ENCODE measurements around the gene GALNT5. TPM values are rescaled to one million over a fixed set of nuclear protein-coding genes. Genes with fewer than 3 reads are reported as not detected.
A peak's percentile ranks its signal among the peaks of the same experiment; 100 is the strongest.

The GALNT5 gene
- total and polyA plus RNA-seq, 10 of the 15 experiments (the other 5 are each of a cell fraction or from before 2014, with no cell fraction given), result under 0.01 to 0.25 (median 0.03) TPM; not detected in 4

- in situ Hi-C loops (cut with MboI) (no loop called here), intact Hi-C loops (cut with micrococcal nuclease; ENCODE audit: unreplicated experiment) (no loop called here)
- H4K20me1 ChIP-seq (ENCODE audit: control insufficient read depth, insufficient read depth), result no peaks in the 10 kb centered on the region
- no peak overlapping the region for H2AFZ ChIP-seq (ENCODE audit: control insufficient read depth, low read depth, low read length)
- FAIRE-seq (no peak), ATAC-seq (peak; percentile 7; the same call in 2 of the 3 replicates), DNase-seq (ENCODE audit: low read depth, low spot score) (no peak)
- H3K4me1 ChIP-seq (ENCODE audit: control insufficient read depth, insufficient read depth, low read length), result peaks cover 8% of the 10 kb centered on the region
- no peak overlapping the region for H3K9ac ChIP-seq (ENCODE audit: control insufficient read depth, insufficient read depth, low read length)
- H3K9me3 ChIP-seq (replicated peaks; ENCODE audit: control insufficient read depth, insufficient read depth, low read length), result no peaks in the 10 kb centered on the region
- RAD21 ChIA-PET (ENCODE audit: unreplicated experiment), result interaction anchor here (0.9 to 2.3 kb wide), 2 partner anchors 41 to 67 kb away, joined by 3 to 8 read pairs; no protein-coding TSS in a partner anchor
- no peak overlapping the region for H3K4me3 ChIP-seq
- CTCF ChIA-PET, result interaction anchor here (0.8 to 1.8 kb wide), 7 partner anchors 9 to 65 kb away, joined by 3 to 5 read pairs (median 3); no protein-coding TSS in a partner anchor
- no peaks in the 10 kb centered on the region for H3K79me2 ChIP-seq (ENCODE audit: control insufficient read depth, insufficient read depth, low read length)
- SMC1A ChIA-PET (ENCODE audit: uncharacterized antibody, unreplicated experiment), result interaction anchor here (0.5 to 2.5 kb wide), 9 partner anchors 7 to 737 kb away, joined by 3 to 12 read pairs (median 3); no protein-coding TSS in a partner anchor
- 37% methylated on average over 6 of the region's 6 CpGs for WGBS (ENCODE audit: insufficient coverage, insufficient replicate concordance, low lambda C conversion rate, missing lambda C conversion rate)
- POLR2A ChIA-PET, result interaction anchor here (1.6 kb wide), 1 partner anchor 9 kb away, joined by 4 read pairs; no protein-coding TSS in a partner anchor
- no peaks in the 10 kb centered on the region for H3K27me3 ChIP-seq (replicated peaks in 1 of 2; ENCODE audit: control insufficient read depth in 2 of 2, insufficient read depth in 2 of 2, low read length in 1 of 2)
- no peak overlapping the region for H3K27ac ChIP-seq (ENCODE audit: control insufficient read depth, insufficient read depth)
- no TSS peak for BruUV-seq (replicated peaks)
- TF ChIP-seq DPF2 (IDR thresholded peaks at IDR 0.05), result peak; percentile 24; the same call in 1 of the 2 replicates
- 0 out of 2 replicates have a peak, but pooled peaks have one; percentile 17 for TF ChIP-seq NR2F1 (conservative IDR thresholded peaks at IDR 0.05)
- no peak for TF ChIP-seq HDAC2 (IDR thresholded peaks at IDR 0.05)
- H3K4me2 ChIP-seq (ENCODE audit: control insufficient read depth, insufficient read depth), result no peak overlapping the region
- H3K36me3 ChIP-seq (ENCODE audit: control insufficient read depth in 2 of 2, insufficient read depth in 2 of 2, low read length in 1 of 2), result no peaks in the 10 kb centered on the region
Observed at GRCh38 chr2:157261199-157261782, 3.8 kb downstream of the GALNT5 start.

GRCh38 chr2:157262248-157262647 is 4.7 kb downstream of the GALNT5 start:
- ChIA-PET SMC1A (ENCODE audit: uncharacterized antibody, unreplicated experiment) (interaction anchor here (0.7 to 1.8 kb wide), 6 partner anchors 9 to 221 kb away, joined by 3 to 4 read pairs (median 3); no protein-coding TSS in a partner anchor), POLR2A (interaction anchor here (0.5 to 0.6 kb wide), 2 partner anchors 8 to 24 kb away, joined by 3 read pairs; no protein-coding TSS in a partner anchor), CTCF (interaction anchor here (1.6 kb wide), 1 partner anchor 43 kb away, joined by 3 read pairs; no protein-coding TSS in a partner anchor), RAD21 (ENCODE audit: unreplicated experiment) (interaction anchor here (2.3 kb wide), 1 partner anchor 40 kb away, joined by 8 read pairs; no protein-coding TSS in a partner anchor)
- Histone ChIP-seq H3K4me2 (ENCODE audit: control insufficient read depth, insufficient read depth) (no peak overlapping the region), H3K79me2 (ENCODE audit: control insufficient read depth, insufficient read depth, low read length) (no peaks in the 10 kb centered on the region), H4K20me1 (ENCODE audit: control insufficient read depth, insufficient read depth) (no peaks in the 10 kb centered on the region), H3K4me3 (no peak overlapping the region), H3K9me3 (replicated peaks; ENCODE audit: control insufficient read depth, insufficient read depth, low read length) (no peaks in the 10 kb centered on the region), H3K4me1 (ENCODE audit: control insufficient read depth, insufficient read depth, low read length) (peaks cover 3% of the 10 kb centered on the region), H2AFZ (ENCODE audit: control insufficient read depth, low read depth, low read length) (no peak overlapping the region), H3K36me3 (ENCODE audit: control insufficient read depth in 2 of 2, insufficient read depth in 2 of 2, low read length in 1 of 2) (no peaks in the 10 kb centered on the region), H3K9ac (ENCODE audit: control insufficient read depth, insufficient read depth, low read length) (no peak overlapping the region), H3K27me3 (replicated peaks in 1 of 2; ENCODE audit: control insufficient read depth in 2 of 2, insufficient read depth in 2 of 2, low read length in 1 of 2) (no peaks in the 10 kb centered on the region), H3K27ac (ENCODE audit: control insufficient read depth, insufficient read depth) (no peak overlapping the region)
- in situ Hi-C loops (cut with MboI) (no loop called here), intact Hi-C loops (cut with micrococcal nuclease; ENCODE audit: unreplicated experiment) (no loop called here)
- no peak for TF ChIP-seq NFIC (IDR thresholded peaks at IDR 0.05; ENCODE audit: low read depth, low read length)
- no peak for TF ChIP-seq NFXL1 (IDR thresholded peaks at IDR 0.05; ENCODE audit: borderline replicate concordance)
- no peak for TF ChIP-seq SIN3A (IDR thresholded peaks at IDR 0.05; ENCODE audit: low read depth, low read length)
- TF ChIP-seq KLF5 (IDR thresholded peaks at IDR 0.05; ENCODE audit: partially characterized antibody), result no peak
- no peak for TF ChIP-seq RB1 (IDR thresholded peaks at IDR 0.05; ENCODE audit: borderline replicate concordance)
- TF ChIP-seq RELA (IDR thresholded peaks at IDR 0.05; ENCODE audit: borderline replicate concordance, partially characterized antibody), result no peak
- TF ChIP-seq ESRRA (IDR thresholded peaks at IDR 0.05; ENCODE audit: low read length), result no peak
- no peak for TF ChIP-seq MTA2 (IDR thresholded peaks at IDR 0.05; ENCODE audit: low read depth)
- no peak for TF ChIP-seq YBX1 (IDR thresholded peaks at IDR 0.05)
- TF ChIP-seq CHD2 (IDR thresholded peaks at IDR 0.05; ENCODE audit: borderline replicate concordance, low read depth, low read length), result no peak
- no peak for TF ChIP-seq E2F4 (IDR thresholded peaks at IDR 0.05; ENCODE audit: low read depth, low read length)
- 20% methylated on average over 3 of the region's 3 CpGs for WGBS (ENCODE audit: insufficient coverage, insufficient replicate concordance, low lambda C conversion rate, missing lambda C conversion rate)
- no peak for DNase-seq (ENCODE audit: low read depth, low spot score)
- FAIRE-seq, result peak; percentile 52
- BruUV-seq (replicated peaks), result no TSS peak
- ATAC-seq, result peak; percentile 36; the same call in 2 of the 3 replicates

Data from GM12878 (cell line).